CD4-positive, alpha-beta T cell treated with Interleukin-1 beta for 1 hour (primary cell): ENCODE data around the gene EIF6.
"Not testable (repeated sequence)": the region's sequence is repeated elsewhere in the genome, so short reads cannot be mapped to it uniquely, and the experiment has no call there.

Experiments
- DNase-seq, 2 donors: peaks; one replicate each; pipeline ENCODE4 v3.0.0-alpha.2; 2020 to 2022

The EIF6 gene

DNA sequence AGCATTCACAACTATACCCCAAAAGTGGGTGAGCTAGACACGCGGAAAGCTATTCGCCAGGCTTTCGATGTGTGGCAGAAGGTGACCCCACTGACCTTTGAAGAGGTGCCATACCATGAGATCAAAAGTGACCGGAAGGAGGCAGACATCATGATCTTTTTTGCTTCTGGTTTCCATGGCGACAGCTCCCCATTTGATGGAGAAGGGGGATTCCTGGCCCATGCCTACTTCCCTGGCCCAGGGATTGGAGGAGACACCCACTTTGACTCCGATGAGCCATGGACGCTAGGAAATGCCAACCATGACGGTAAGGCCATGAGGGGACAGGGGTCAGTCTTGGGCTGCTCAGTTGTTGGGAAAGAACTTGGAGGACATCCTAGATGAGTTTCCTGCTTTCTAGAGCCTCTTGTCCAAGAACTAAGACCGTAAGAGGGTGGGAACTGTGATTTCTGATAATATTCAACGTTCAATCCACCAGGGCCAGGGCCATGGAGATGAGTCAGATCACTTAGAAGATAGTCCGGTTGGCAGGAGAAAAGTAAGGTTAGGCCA lies 30.0 kb downstream of the EIF6 start:
- DNase-seq: no peak

DNA sequence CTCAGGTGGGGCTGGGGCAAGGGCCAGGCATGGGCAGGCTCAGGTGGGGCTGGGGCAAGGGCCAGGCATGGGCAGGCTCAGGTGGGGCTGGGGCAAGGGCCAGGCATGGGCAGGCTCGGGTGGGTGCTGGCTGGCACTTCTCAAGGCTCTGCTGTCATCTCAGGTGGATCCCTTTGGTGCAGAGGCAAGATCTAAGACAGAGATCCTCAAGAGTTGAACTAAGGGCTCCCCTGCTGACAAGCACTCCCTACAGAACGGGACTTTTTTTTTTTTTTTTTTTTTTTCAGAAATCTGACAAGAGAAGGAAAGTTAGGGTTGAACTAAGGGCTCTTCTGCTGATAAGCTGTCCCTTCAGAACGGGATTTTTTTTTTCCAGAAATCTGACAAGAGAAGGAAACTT lies 31.6 kb downstream of the EIF6 start:
- DNase-seq: no peak

- DNase-seq: not testable (repeated sequence)
These were observed 32.0 kb downstream of the EIF6 start for GRCh38 chr20:35252598-35252997.

- peak; percentile 50 to 51 for DNase-seq
These were observed 32.5 kb downstream of the EIF6 start for GRCh38 chr20:35252037-35252461.

- no peak for DNase-seq
These were observed 33.0 kb downstream of the EIF6 start for GRCh38 chr20:35251613-35251940.

DNA sequence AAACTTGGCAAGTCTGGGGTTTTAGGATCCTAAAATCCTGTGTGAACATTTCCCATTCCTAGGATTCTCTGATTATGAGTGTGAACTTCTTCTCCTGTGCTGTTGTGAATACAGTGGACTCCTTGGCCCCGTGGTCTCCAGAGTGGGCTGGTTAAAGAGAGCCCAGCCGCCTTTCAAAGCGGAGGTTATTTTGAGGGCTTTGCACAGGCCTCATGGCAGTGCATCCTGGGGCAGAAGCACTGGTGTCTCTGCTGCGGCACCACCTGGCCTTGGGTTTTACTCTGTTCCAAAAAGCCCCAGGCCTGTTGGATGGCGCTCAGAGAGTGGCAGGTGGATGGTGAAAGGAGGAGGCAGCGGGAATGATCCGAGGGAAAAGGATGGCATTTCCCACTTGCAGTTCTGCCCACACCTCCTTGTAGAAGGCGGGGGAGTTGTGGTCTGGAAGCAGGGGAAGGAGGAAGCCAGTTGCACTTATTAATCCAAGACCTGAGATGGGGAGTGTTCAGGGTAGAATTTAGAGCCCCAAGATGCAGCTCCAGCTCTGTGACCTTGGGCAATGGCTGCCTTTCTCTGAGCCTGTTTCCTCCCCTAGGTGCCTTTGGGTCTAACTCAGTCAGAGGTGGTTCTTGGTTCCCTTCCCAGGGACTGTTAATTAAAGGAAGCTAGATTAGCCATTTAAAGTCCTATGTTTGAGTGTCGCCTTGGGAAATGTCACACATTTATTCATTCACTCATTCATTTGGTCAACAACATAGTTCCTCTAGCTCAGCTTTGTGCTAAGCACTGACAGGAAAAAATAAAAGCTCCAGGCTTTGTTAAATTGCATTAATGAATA lies 35.7 kb downstream of the EIF6 start:
- DNase-seq: no peak

DNA sequence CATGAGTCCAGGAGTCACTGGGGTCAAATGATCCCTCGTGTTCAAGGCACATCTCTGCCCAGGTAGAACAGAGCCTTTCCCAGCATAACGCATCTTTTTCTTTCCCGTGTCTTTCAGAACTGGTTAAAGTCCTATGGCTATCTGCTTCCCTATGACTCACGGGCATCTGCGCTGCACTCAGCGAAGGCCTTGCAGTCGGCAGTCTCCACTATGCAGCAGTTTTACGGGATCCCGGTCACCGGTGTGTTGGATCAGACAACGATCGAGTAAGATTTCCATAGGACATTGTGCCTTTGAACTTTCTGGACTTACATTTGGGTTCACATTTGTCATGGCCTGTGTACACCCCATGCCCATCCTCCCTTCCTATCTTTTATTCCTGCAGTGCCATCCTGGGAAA lies 37.8 kb downstream of the EIF6 start:
- no peak for DNase-seq

- DNase-seq: no peak
These were observed 40.6 kb downstream of the EIF6 start for GRCh38 chr20:35243986-35244385.

DNA sequence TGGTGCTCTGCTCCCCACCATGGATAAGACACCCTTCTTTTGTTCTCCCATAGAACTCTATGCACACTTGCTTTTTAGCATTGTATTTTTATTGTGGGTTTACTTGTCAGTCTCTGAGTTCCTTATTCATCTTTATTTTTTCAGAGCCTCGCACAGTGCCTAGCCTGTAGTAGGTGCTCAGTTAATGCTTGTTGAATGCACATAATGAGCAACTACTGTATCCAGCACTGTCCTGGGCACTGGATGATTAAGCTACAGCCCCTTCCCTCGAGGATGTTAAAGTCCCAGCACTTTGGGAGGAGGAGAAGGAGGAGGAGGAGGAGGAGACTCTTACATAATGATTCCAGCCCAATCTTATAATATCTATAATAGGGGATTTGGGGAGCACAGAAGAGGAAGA lies 41.3 kb downstream of the EIF6 start:
- DNase-seq: no peak

DNA sequence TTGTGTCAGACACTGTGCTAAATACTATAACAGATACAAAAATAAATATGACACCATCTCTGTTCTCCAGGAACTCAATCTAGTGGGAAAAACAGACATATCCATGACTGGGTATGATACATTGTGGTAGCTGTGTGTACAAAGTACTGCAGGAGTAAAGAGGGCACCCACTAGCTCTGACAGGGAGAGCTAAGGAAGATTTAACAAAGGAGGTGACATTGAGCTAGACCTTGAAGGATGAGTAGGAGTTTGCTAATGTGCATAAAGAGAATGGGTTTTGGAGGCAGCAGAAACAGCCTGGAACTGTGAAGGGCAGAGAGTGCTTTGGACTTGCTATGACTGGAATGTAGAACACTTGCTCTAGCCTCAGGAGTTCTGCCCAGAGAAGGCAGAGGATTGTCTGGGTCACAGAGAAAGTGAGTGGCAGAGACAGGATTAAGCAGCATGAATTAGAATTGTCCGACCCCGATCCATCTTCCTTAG lies 43.7 kb downstream of the EIF6 start:
- DNase-seq: no peak

DNA sequence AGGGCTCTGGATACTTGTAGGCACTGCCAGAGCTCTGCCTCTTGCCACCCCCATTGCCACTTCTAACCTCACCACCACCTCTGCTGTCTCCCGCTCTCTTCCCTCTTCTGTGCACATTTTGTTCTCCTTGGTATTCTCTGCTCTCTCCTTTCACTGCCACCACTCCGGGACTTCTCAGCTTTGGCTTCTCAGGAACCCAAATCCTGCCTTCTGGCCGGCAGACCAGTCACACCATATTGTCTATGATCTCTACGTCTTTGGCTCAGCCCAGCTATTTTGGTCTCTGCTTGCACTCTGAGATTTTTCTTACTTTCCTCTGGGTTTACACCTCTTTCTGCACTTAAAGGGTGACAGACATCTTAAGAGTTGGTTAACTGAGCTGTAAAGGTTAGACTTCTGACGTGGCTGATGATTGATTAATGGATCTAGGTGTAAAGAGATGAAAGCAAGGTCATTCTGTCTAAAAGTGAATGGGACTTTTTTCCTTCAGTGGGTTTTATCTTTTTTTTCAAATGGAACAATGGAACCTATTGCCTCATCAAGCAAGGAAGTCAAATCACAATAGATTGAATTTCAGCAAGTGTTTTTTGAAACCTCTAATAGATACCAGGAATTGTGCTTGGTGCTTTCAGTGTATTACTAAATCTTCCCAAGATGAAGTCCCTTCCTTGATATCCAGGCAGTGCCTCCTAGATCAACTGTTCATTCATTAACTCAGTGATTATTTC lies 44.3 kb downstream of the EIF6 start:
- no peak for DNase-seq

GRCh38 chr20:35238735-35239134 lies 45.8 kb downstream of the EIF6 start:
- no peak for DNase-seq

- no peak for DNase-seq
These were observed 46.4 kb downstream of the EIF6 start for GRCh38 chr20:35238170-35238569.

DNA sequence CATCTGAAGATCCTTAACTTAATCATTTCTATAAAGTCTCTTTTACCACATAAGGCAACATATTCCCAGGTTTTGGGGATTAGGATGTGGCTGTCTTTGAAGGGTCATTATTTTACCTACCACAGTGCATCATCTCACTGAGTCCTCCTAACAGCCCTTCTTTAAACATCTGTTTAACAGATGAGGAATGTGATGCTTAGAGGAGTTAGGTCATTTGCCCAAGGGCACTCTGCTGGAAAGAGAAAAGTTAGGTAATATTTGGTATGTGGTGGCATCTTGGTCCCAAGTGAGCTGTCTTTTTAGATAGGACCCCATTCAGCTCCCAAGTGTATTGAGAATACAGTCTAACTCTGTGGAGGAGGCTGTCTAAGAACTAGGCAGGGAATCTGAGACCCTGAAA lies 47.1 kb downstream of the EIF6 start:
- no peak for DNase-seq

GRCh38 chr20:35235881-35236280 lies 48.7 kb downstream of the EIF6 start:
- DNase-seq: no peak

DNA sequence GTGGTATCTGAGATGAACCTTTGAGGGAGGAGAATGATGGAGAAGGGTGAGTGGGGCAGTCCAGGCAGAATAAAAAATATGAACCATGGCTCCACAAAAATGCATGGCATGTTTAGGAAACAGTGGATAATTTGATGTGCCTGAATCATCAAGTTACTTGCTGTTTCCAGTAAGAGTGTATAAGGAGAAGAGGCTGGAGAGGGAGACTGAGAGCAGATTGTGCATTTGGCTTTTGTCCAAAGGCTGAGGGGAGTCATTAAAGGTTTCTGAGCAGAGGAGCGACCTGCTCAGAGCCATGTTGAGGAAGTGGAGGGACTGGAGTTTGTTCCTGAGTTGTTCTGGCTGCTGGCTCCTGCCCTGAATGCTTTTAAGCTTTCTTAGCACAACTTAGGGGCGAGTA lies 52.0 kb downstream of the EIF6 start:
- no peak for DNase-seq
